Fibroblast of lung (primary cell): ENCODE measurements around the gene SCYGR4. TPM values are rescaled to one million over a fixed set of nuclear protein-coding genes. Genes with fewer than 3 reads are reported as not detected.

ENCODE experiments used
- DNase-seq, 2 donors: peaks; one replicate each; pipeline versions ENCODE4 v3.0.0 to v3.0.0-alpha.2; 2010; ENCODE audit warnings: low read depth in 2 of 2
- H2AFZ ChIP-seq: 2 replicates; pipeline ENCODE4 v1.5.1; 2012; ENCODE audit warnings: low read length, control low read depth, inconsistent platforms
- H3K27ac ChIP-seq: 2 replicates; pipeline ENCODE4 v1.5.1; 2011; ENCODE audit warnings: low read length, control low read depth; ENCODE audit not compliant: insufficient read depth
- H3K27me3 ChIP-seq: 2 replicates; pipeline ENCODE4 v1.5.1; 2011; ENCODE audit warnings: mild to moderate bottlenecking, low read length; ENCODE audit not compliant: control insufficient read depth, insufficient read depth
- H3K36me3 ChIP-seq: 2 replicates; pipeline ENCODE4 v1.5.1; 2011; ENCODE audit warnings: low read length; ENCODE audit not compliant: control insufficient read depth, insufficient read depth
- H3K4me1 ChIP-seq: 2 replicates; pipeline ENCODE4 v1.5.1; 2011; ENCODE audit warnings: low read length; ENCODE audit not compliant: control insufficient read depth, insufficient read depth; ENCODE audit errors: extremely low read depth
- H3K4me2 ChIP-seq: 2 replicates; pipeline ENCODE4 v1.5.1; 2011; ENCODE audit warnings: low read length, control low read depth; ENCODE audit not compliant: insufficient read depth; ENCODE audit errors: extremely low read depth
- H3K4me3 ChIP-seq, 4 experiments: fragments of 200-600 bp in 1 of 4; sonication (generic) in 1 of 4; replicated peaks in 1 of 4; 2 replicates each; pipeline ENCODE4 v1.5.1; 2011 to 2016; ENCODE audit warnings: low read length in 4 of 4, low read depth in 3 of 4, mild to moderate bottlenecking in 3 of 4, control low read depth in 2 of 4, inconsistent platforms in 1 of 4, mixed read lengths in 1 of 4; ENCODE audit not compliant: insufficient read depth in 1 of 4; ENCODE audit errors: control extremely low read depth in 1 of 4
- H3K79me2 ChIP-seq: 2 replicates; pipeline ENCODE4 v1.5.1; 2012; ENCODE audit warnings: mild to moderate bottlenecking, low read length, inconsistent platforms; ENCODE audit not compliant: control insufficient read depth, insufficient read depth
- H3K9ac ChIP-seq: 2 replicates; pipeline ENCODE4 v1.5.1; 2011; ENCODE audit warnings: mild to moderate bottlenecking, low read length, control low read depth; ENCODE audit not compliant: insufficient read depth
- H3K9me3 ChIP-seq: 2 replicates; pipeline ENCODE4 v1.5.1; 2012; ENCODE audit warnings: low read depth, low read length; ENCODE audit not compliant: control insufficient read depth, insufficient read depth
- H4K20me1 ChIP-seq: 2 replicates; pipeline ENCODE4 v1.5.1; 2011; ENCODE audit warnings: low read length; ENCODE audit not compliant: control insufficient read depth, insufficient read depth; ENCODE audit errors: extremely low read depth
- CTCF ChIP-seq, 2 donors: IDR thresholded peaks in 1 of 2; conservative IDR thresholded peaks in 1 of 2; 1 replicate in 1 of 2; 2 replicates in 1 of 2; pipeline ENCODE4 v1.5.1; 2011 to 2012; ENCODE audit warnings: low read length in 2 of 2, control low read depth in 1 of 2, inconsistent platforms in 1 of 2, low read depth in 1 of 2, mild to moderate bottlenecking in 1 of 2
- EZH2 ChIP-seq: IDR thresholded peaks from 2 replicates; pipeline ENCODE4 v1.5.1; 2012; ENCODE audit warnings: low read length, control low read depth, mild to moderate bottlenecking; ENCODE audit errors: missing control alignments
- polyA plus RNA-seq, 2 donors: library from polyadenylated mRNA; depleted of rRNA in 1 of 2; stranded (reverse) in 1 of 2; unstranded in 1 of 2; fragments of >200 nt; gene quantifications; 2 replicates each; pipeline ENCODE4 v1.2.1, GENCODE V29; 2011 to 2012; ENCODE audit warnings: missing spikeins in 1 of 2
- total RNA-seq: library from RNA; depleted of rRNA; stranded (reverse); fragments of >200 nt; gene quantifications from 2 replicates; pipeline ENCODE4 v1.2.1, GENCODE V29; 2014

Gene SCYGR4
- total and polyA plus RNA-seq, 2 donors (not counting 1 experiment from before 2014, with no cell fraction given): not detected

- Histone ChIP-seq H3K9ac (no peak overlapping the region), H3K27me3 (no peaks in the 10 kb centered on the region), H4K20me1 (no peaks in the 10 kb centered on the region), H3K36me3 (no peaks in the 10 kb centered on the region), H2AFZ (no peak overlapping the region), H3K27ac (no peak overlapping the region), H3K4me3 (no peak overlapping the region), H3K4me2 (no peak overlapping the region), H3K4me1 (peaks cover 4% of the 10 kb centered on the region), H3K9me3 (no peaks in the 10 kb centered on the region), H3K79me2 (no peaks in the 10 kb centered on the region)
- TF ChIP-seq CTCF (conservative IDR thresholded peaks at IDR 0.05 in 1 of 2, IDR thresholded peaks at IDR 0.05 in 1 of 2; ENCODE audit: low read depth in 1 of 2, low read length in 2 of 2) (no peak), EZH2 (no peak)
- peak; percentile 65 to 69 for DNase-seq
These were observed 40.0 kb downstream of the SCYGR4 start for GRCh38 chr2:227657199-227657845.

- Histone ChIP-seq H3K36me3 (no peaks in the 10 kb centered on the region), H3K79me2 (no peaks in the 10 kb centered on the region), H2AFZ (no peak overlapping the region), H3K4me1 (no peaks in the 10 kb centered on the region), H3K9ac (no peak overlapping the region), H3K27me3 (no peaks in the 10 kb centered on the region), H3K4me2 (no peak overlapping the region), H4K20me1 (no peaks in the 10 kb centered on the region), H3K4me3 (no peak overlapping the region), H3K9me3 (no peaks in the 10 kb centered on the region), H3K27ac (no peak overlapping the region)
- DNase-seq: no peak
- TF ChIP-seq CTCF (conservative IDR thresholded peaks at IDR 0.05 in 1 of 2, IDR thresholded peaks at IDR 0.05 in 1 of 2; ENCODE audit: low read depth in 1 of 2, low read length in 2 of 2) (no peak), EZH2 (no peak)
These were observed 43.8 kb downstream of the SCYGR4 start for GRCh38 chr2:227661025-227661649.

- peak in 1 of 2 donors; percentile 6 for DNase-seq
- TF ChIP-seq EZH2 (no peak), CTCF (conservative IDR thresholded peaks at IDR 0.05 in 1 of 2, IDR thresholded peaks at IDR 0.05 in 1 of 2; ENCODE audit: low read depth in 1 of 2, low read length in 2 of 2) (no peak)
- H2AFZ ChIP-seq: no peak overlapping the region
- H3K4me2 ChIP-seq: no peak overlapping the region
- H3K4me3 ChIP-seq: no peak overlapping the region
- no peak overlapping the region for H3K27ac ChIP-seq
- no peaks in the 10 kb centered on the region for H3K79me2 ChIP-seq
- no peaks in the 10 kb centered on the region for H3K27me3 ChIP-seq
- H3K4me1 ChIP-seq: no peaks in the 10 kb centered on the region
- no peaks in the 10 kb centered on the region for H4K20me1 ChIP-seq
- no peak overlapping the region for H3K9ac ChIP-seq
- H3K9me3 ChIP-seq: no peaks in the 10 kb centered on the region
- no peaks in the 10 kb centered on the region for H3K36me3 ChIP-seq
These were observed 44.5 kb downstream of the SCYGR4 start for GRCh38 chr2:227661827-227662226.
